ENCODE data around the gene KCNK7.
A peak's percentile ranks its signal among the peaks of the same experiment; 100 is the strongest.

DNA sequence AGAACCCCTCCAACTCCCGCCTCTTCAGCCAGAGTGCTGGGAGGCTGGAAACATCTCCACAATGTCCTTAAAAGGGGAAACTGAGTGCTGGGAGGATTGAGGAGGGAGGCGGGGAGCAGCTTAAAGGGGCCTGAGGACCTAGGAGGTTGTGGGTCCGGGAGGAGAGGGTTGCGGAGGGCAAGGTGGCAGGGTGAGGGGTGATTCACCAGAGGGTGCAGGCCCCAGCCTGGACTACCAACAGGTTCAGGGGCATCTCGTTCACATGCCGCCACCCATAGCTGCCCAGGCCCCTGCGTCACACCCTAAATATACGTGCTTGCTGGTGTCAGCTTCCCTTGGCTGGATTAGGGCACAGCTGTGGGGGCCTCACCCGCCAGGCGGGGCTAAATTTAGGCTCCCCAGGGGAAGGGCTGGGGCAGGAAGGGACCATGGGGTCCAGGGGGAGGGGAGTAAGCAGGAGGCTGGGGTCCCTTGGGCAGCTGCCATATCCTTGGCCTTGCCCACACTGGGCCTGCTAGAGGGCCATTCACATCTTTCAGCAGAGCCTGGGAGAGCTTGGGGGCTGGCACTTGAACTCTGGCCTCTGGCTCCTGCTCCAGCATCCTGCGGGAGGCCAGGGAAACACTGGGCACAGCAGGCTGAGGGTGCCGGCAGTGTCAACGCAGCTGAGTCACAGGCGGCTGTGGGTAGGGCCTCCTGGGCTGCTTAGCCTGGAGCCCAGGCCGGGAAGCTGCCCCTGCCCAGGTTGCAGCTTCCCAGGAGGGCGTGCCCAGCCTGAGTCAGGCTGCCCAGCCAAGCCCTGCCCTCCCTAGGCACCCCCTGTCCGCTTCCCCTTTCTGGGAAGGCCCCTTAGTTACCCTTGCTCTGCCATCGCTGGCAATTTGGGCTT lies 18.5 kb downstream of the KCNK7 start:
- TF ChIP-seq, protein P1, sequence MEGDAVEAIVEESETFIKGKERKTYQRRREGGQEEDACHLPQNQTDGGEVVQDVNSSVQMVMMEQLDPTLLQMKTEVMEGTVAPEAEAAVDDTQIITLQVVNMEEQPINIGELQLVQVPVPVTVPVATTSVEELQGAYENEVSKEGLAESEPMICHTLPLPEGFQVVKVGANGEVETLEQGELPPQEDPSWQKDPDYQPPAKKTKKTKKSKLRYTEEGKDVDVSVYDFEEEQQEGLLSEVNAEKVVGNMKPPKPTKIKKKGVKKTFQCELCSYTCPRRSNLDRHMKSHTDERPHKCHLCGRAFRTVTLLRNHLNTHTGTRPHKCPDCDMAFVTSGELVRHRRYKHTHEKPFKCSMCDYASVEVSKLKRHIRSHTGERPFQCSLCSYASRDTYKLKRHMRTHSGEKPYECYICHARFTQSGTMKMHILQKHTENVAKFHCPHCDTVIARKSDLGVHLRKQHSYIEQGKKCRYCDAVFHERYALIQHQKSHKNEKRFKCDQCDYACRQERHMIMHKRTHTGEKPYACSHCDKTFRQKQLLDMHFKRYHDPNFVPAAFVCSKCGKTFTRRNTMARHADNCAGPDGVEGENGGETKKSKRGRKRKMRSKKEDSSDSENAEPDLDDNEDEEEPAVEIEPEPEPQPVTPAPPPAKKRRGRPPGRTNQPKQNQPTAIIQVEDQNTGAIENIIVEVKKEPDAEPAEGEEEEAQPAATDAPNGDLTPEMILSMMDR (IDR thresholded peaks at IDR 0.05), result no peak
- TF ChIP-seq POLR2A (IDR thresholded peaks at IDR 0.05), result peak; percentile 43 to 44

Data from uterus (tissue), 2 donors.